Endothelial cell of umbilical vein (primary cell): Measurements from ENCODE around the gene CD300LB. TPM values are rescaled to one million over a fixed set of nuclear protein-coding genes. Genes with fewer than 3 reads are reported as not detected.

ENCODE experiments used
- BruUV-seq: library from RNA; stranded (reverse); fragments of 400-500 nt; replicated peaks from 2 replicates; lab custom pipeline; 2021; lab: Mats Ljungman, UMichigan
- CTCF ChIA-PET: fragments of 300-600, 350-600 bp; sonication (Branson Sonifier 250); formaldehyde crosslinking; loops from one replicate; lab custom pipeline; 2021; ENCODE audit warnings: antibody characterized with exemption, inconsistent platforms; lab: Charles Lee
- POLR2A ChIA-PET: fragments of 300-600, 350-600 bp; sonication (Branson Sonifier 250); formaldehyde crosslinking; loops from one replicate; lab custom pipeline; 2021; ENCODE audit warnings: antibody characterized with exemption, inconsistent platforms; lab: Charles Lee
- DNase-seq: peaks from one replicate; pipeline ENCODE4 v3.0.0-alpha.2; 2011; ENCODE audit warnings: low read depth, low spot score
- FAIRE-seq: peaks from 2 replicates; lab custom pipeline; 2011; peaks lifted over from hg19 to GRCh38; lab: Jason Lieb, UNC
- H2AFZ ChIP-seq: 2 replicates; pipeline ENCODE4 v1.6.0; 2012; ENCODE audit warnings: low read depth, low read length, control low read depth, inconsistent platforms
- H3K27ac ChIP-seq: 2 replicates; pipeline ENCODE4 v1.5.1; 2011; ENCODE audit warnings: low read depth, mild to moderate bottlenecking, control low read depth, low read length, moderate library complexity; ENCODE audit not compliant: insufficient read depth
- H3K27me3 ChIP-seq, 2 experiments: 2 replicates each; pipeline versions ENCODE4 v1.6.0 to v1.6.1; 2011; ENCODE audit warnings: low read length in 2 of 2, mixed read lengths in 1 of 2; ENCODE audit not compliant: control insufficient read depth in 2 of 2, insufficient read depth in 2 of 2
- H3K36me3 ChIP-seq, 2 experiments: 2 replicates in 1 of 2; 3 replicates in 1 of 2; pipeline ENCODE4 v1.5.1; 2011; ENCODE audit warnings: low read length in 2 of 2, mild to moderate bottlenecking in 1 of 2, moderate library complexity in 1 of 2; ENCODE audit not compliant: control insufficient read depth in 2 of 2, insufficient read depth in 2 of 2; ENCODE audit errors: extremely low read depth in 1 of 2
- H3K4me1 ChIP-seq: 3 replicates; pipeline ENCODE4 v1.5.1; 2011; ENCODE audit warnings: mild to moderate bottlenecking, low read length; ENCODE audit not compliant: control insufficient read depth, insufficient read depth; ENCODE audit errors: extremely low read depth
- H3K4me2 ChIP-seq: 2 replicates; pipeline ENCODE4 v1.6.1; 2011; ENCODE audit warnings: low read length, control low read depth, mixed read lengths; ENCODE audit not compliant: insufficient read depth
- H3K4me3 ChIP-seq, 3 experiments: fragments of 200-600 bp in 1 of 3; sonication (generic), shearing (Covaris generic) in 1 of 3; replicated peaks in 1 of 3; 2 replicates each; pipeline ENCODE4 v1.5.1; 2011 to 2016; ENCODE audit warnings: control low read depth in 3 of 3, low read length in 3 of 3, mild to moderate bottlenecking in 2 of 3, inconsistent platforms in 1 of 3, low read depth in 1 of 3, moderate library complexity in 1 of 3; ENCODE audit not compliant: insufficient read depth in 1 of 3
- H3K79me2 ChIP-seq: 2 replicates; pipeline ENCODE4 v1.6.0; 2012; ENCODE audit warnings: low read length, inconsistent platforms; ENCODE audit not compliant: control insufficient read depth, insufficient read depth
- H3K9ac ChIP-seq: replicated peaks from 2 replicates; pipeline ENCODE3; 2011; ENCODE audit warnings: low read length, control low read depth; ENCODE audit not compliant: insufficient read depth; ENCODE audit errors: extremely low read depth
- H3K9me1 ChIP-seq: replicated peaks from 3 replicates; pipeline ENCODE4 v1.6.0; 2011; ENCODE audit warnings: mild to moderate bottlenecking, low read length; ENCODE audit not compliant: control insufficient read depth, insufficient read depth; ENCODE audit errors: extremely low read depth
- H3K9me3 ChIP-seq: replicated peaks from 2 replicates; pipeline ENCODE4 v1.5.1; 2012; ENCODE audit warnings: low read length, inconsistent platforms; ENCODE audit not compliant: control insufficient read depth, insufficient read depth
- H4K20me1 ChIP-seq: replicated peaks from 2 replicates; pipeline ENCODE3; 2011; ENCODE audit warnings: mild to moderate bottlenecking, low read length; ENCODE audit not compliant: control insufficient read depth, insufficient read depth; ENCODE audit errors: extremely low read depth
- CTCF ChIP-seq, 2 donors: IDR thresholded peaks; 1 replicate in 1 of 2; 2 replicates in 1 of 2; pipeline ENCODE4 v1.5.1; 2011; ENCODE audit warnings: low read length in 2 of 2, mild to moderate bottlenecking in 2 of 2, moderate library complexity in 2 of 2, control low read depth in 1 of 2, inconsistent platforms in 1 of 2, low read depth in 1 of 2; ENCODE audit not compliant: insufficient read depth in 1 of 2; ENCODE audit errors: extremely low read depth in 1 of 2
- EZH2 ChIP-seq: IDR thresholded peaks from 2 replicates; pipeline ENCODE4 v1.6.1; 2012; ENCODE audit warnings: borderline replicate concordance, low read depth, mild to moderate bottlenecking, moderate library complexity, low read length, inconsistent platforms; ENCODE audit not compliant: severe bottlenecking
- FOS ChIP-seq: IDR thresholded peaks from 2 replicates; pipeline ENCODE4 v1.6.1; 2011; ENCODE audit warnings: mild to moderate bottlenecking, low read length, moderate library complexity, borderline replicate concordance; ENCODE audit not compliant: insufficient read depth
- GATA2 ChIP-seq: IDR thresholded peaks from 2 replicates; pipeline ENCODE4 v1.7.0; 2011; ENCODE audit warnings: low read depth, mild to moderate bottlenecking, moderate library complexity, mixed read lengths, low read length; ENCODE audit not compliant: insufficient read length, insufficient read depth
- JUN ChIP-seq: IDR thresholded peaks from 2 replicates; pipeline ENCODE4 v1.6.1; 2011; ENCODE audit warnings: borderline replicate concordance, low read depth; ENCODE audit not compliant: insufficient read length, insufficient read depth
- MYC ChIP-seq: IDR thresholded peaks from one replicate; pipeline ENCODE4 v1.6.1; 2011; ENCODE audit warnings: mild to moderate bottlenecking, low read depth, low read length
- POLR2A ChIP-seq: IDR thresholded peaks from 2 replicates; pipeline ENCODE4 v1.6.1; 2012; ENCODE audit warnings: low read depth, mild to moderate bottlenecking, control low read depth, low read length
- POLR2AphosphoS5 ChIP-seq: IDR thresholded peaks from 2 replicates; pipeline ENCODE4 v1.6.1; 2012; ENCODE audit warnings: low read depth, mild to moderate bottlenecking, control low read depth, low read length, moderate library complexity; ENCODE audit not compliant: insufficient read depth
- dilution Hi-C: fragments of 300-500 bp; cut with MboI; formaldehyde crosslinking; loops from one replicate; pipeline ENCODE4 v1.15.0; 2019; ENCODE audit warnings: low sequenced_read_pairs; ENCODE audit not compliant: extremely low pct_ligation_motif_present
- intact Hi-C: fragments of 100-400 bp; cut with micrococcal nuclease; formaldehyde crosslinking; loops from one replicate; pipeline ENCODE4 v1.10.0; 2022
- polyA plus RNA-seq, 4 experiments: library from polyadenylated mRNA; depleted of rRNA in 3 of 4; stranded (reverse) in 3 of 4; unstranded in 1 of 4; fragments of >200 nt; gene quantifications; 2 replicates each; pipeline versions ENCODE4 v1.2.1 to v1.2.3, GENCODE V29; 2011 to 2012; ENCODE audit warnings: missing spikeins in 1 of 4
- total RNA-seq: library from RNA; stranded (reverse); gene quantifications from 2 replicates; pipeline ENCODE4 v1.2.3, GENCODE V29; 2021
- TF ChIP-seq, protein P1 (sequence below): IDR thresholded peaks from 2 replicates; pipeline ENCODE4 v1.6.1; 2011; ENCODE audit not compliant: insufficient read depth, insufficient read length

Gene CD300LB
- total and polyA plus RNA-seq, 2 donors (not counting 3 experiments of a cell fraction or from before 2014, with no cell fraction given) = not detected

DNA sequence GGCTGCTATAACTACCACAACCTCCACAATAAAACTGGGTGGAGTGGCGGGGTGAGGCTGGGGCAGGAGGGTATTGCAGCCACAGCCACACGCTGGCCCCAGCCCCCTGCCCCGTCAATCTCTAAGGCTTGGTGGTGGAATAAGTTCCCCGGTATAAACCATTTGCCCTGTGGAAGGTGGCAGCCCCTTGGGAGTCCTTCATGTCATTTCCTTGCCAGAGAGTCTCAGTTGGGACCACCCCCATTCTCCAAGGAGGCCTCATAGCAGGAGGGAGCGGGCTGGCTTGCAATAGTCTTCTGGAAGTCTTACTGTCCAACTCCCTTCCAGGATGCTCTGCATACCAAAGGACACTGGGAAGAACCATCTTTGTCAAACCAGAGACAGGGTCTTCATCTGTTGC, 45.4 kb downstream of the CD300LB start:
- ChIA-PET POLR2A (no interaction called here), CTCF (no interaction called here)
- Histone ChIP-seq H2AFZ (no peak overlapping the region), H3K4me2 (no peak overlapping the region), H3K27me3 (no peaks in the 10 kb centered on the region), H3K27ac (no peak overlapping the region), H3K4me3 (no peak overlapping the region), H3K9me1 (no peaks in the 10 kb centered on the region), H3K9ac (no peak overlapping the region), H3K4me1 (no peaks in the 10 kb centered on the region), H3K9me3 (no peaks in the 10 kb centered on the region), H3K36me3 (no peaks in the 10 kb centered on the region), H4K20me1 (no peaks in the 10 kb centered on the region), H3K79me2 (no peaks in the 10 kb centered on the region)
- DNase-seq = no peak
- dilution Hi-C loops = no loop called here
- FAIRE-seq = no peak
- BruUV-seq = no TSS peak
- no peak for TF ChIP-seq GATA2
- TF ChIP-seq FOS = no peak
- TF ChIP-seq POLR2AphosphoS5 = no peak
- TF ChIP-seq EZH2 = no peak
- no peak for TF ChIP-seq MYC
- TF ChIP-seq POLR2A = no peak
- no peak for TF ChIP-seq JUN
- TF ChIP-seq, protein P1, sequence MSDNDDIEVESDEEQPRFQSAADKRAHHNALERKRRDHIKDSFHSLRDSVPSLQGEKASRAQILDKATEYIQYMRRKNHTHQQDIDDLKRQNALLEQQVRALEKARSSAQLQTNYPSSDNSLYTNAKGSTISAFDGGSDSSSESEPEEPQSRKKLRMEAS = no peak
- TF ChIP-seq CTCF (IDR thresholded peaks at IDR 0.05; ENCODE audit: extremely low read depth in 1 of 2, insufficient read depth in 1 of 2, low read depth in 1 of 2, low read length in 2 of 2) = no peak
- intact Hi-C loops = no loop called here
